NCI-H1436 treated with DMSO at 0.1 percent for 48 hours (cell line): Measurements from ENCODE around the gene ZNF80.

Experiments
- DNase-seq: peaks from one replicate; lab custom pipeline; 2025; lab: John Stamatoyannopoulos, UW

Gene ZNF80

DNA sequence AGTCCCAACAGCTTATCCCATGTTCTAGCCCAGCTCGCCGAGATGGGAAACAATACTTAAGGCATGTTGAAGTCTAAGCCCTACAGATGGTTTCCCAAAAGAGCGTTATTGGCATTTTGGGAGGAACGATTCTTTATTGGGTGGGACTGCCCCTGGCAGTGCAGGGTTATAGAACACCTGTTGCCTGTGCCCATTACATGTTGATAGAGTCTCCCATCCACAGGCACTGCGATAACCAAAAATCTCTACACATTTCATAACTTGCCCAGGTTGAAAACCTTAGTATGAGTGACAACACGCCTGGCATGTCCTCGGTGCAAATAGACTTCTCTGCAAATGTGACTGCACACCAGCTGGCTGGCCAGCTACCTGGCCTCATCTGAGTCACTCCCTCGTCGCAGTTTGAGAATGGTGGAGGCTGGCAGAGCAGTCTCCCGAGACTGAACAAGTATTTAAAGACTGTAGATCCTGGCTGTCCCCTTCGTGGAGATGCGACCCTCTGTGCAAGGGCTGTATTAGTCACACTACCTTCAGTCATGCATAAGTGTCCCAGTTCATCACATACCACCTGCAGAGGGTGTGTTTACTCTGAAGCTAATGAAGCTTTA, 18.7 kb downstream of the ZNF80 start:
- DNase-seq = no peak

DNA sequence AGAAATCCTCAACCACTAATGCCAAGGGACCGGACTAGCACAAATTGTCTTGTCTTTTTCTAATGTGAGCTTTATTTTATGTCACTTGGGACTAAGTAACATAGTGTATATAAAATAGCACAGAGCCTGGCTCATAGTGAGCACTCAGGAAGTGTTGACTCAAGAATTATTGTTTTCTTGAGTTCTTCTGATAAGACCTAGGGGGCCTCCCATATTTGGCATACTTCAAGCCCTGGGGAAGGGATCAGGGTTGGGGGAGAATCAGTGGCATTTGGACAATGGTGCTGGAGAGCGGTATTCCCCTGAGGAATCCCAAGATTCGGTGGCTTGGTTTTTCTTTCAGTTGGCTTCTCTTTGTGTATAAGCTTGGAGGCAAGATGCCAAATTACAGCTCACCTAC, 19.4 kb downstream of the ZNF80 start:
- no peak for DNase-seq

DNA sequence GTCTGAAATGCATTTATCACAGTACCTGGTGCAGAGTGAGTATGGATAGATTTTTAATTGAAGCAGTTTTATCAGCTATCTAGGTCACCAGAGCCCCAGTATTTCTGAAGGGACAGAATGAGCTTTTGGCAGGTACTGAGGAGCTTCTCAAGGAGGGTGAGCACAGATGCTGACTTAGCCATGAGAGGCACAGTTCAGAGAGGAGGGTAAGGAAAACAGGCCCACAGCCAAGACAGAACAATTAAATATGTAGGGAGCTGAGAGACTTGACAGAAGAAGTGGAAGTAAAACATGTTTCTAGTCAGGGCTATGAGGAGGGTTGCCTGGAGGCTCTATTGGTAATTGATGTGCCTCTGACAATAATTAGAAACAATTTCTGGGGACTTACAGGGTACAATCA, 20.1 kb downstream of the ZNF80 start:
- peak; percentile 38 for DNase-seq

GRCh38 chr3:114216186-114216970, 21.0 kb downstream of the ZNF80 start:
- no peak for DNase-seq

DNA sequence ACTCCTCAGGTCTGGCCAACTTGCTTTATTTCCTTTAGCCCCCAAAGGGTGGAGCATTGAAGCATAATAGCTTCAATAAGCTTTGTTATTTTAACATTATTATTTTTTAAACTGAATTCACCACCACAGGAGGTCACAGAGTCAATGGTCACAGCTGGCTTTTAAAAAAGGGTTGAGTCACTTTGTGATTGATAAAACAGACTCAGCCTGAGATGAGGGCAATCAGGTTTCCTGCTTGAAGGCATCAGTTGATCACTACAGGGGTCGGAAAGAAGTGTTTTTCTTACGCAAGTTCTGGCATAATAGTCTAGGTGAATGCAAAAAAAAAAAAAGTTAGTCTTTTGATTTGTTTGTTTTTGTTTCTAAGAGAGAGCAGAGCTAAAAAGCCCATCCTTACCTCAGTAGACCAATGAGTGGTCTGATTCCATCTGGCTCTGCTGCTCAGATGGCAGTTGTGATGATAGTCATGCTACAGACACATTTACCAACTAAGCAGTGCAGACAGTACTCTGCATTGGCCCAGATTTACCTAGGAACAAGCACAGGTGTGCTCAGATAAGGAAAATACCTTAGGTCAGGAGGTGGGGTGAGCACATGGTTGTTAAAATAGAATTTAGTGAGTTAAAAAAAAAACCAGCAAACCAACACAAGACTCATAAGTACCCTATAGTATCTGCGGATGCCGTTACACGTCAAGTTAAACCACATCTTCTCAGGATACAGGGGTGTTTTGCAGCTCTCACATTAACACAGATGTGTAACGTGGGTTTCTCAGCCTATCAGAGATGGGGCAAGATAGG, 22.6 kb downstream of the ZNF80 start:
- no peak for DNase-seq

DNA sequence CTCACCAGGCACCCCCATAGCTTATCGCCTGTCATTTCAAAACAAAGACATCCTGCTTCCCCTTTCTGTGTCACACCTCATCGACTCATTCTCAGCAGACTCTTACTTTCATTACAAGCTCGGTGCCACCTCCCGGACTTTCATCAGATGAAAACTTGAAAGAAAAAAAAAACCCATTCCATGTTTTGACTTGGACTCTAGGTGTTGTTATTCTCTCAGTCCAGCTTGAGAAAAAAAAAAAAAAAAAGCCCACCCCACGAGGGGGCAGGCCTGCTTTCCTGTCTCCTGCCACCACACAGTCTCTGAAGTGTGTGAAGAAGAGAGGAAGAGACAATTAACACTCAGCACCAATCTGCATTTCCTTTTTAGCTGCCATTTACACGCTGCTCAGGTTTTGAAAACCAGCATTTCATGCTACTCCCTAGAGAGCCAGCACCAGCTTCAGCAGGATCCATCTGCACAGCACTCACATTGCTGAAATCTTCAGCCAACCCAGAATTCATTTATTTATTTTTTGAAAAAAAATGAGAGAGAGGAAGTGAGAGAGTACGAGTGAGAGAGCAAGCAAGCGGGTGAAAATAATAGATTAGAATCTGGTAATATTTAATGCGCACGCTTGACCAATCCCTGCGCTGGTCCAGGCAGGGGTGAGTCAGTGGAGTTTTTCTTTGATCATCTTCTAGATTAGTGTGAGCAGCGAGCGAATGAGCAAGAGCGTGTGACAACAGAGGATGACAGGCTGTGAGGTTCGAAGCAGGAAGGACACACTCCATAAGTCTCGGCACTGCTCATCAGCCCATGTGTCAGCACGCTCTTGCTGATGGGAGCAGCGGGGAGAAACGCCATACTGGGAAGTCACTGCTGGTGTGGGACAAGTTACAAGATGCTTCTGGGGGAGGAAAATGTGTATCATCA, 23.5 kb downstream of the ZNF80 start:
- DNase-seq = peak; percentile 22

- DNase-seq = no peak
Observed at GRCh38 chr3:114213292-114213626, 24.1 kb downstream of the ZNF80 start.

- no peak for DNase-seq
Observed at GRCh38 chr3:114212646-114213045, 24.7 kb downstream of the ZNF80 start.

DNA sequence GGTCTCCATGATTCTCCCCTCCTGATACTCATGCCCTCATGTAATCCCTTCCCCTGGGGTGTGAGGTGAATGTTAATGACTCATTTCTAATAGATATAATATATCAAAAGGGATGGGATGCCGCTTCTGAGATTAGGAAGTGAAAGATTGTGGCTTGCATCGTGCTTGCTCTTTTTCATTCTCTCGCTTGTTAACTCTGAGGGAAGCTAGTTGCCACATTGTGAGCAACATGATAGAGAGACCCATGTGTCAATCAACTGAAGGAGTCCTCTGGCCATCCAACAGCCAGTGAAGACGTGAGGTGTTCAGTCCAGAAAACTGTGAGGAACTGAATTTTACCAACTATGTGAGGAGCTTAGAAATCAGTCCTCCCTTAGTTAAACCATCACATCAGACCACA, 29.6 kb downstream of the ZNF80 start:
- DNase-seq = no peak

DNA sequence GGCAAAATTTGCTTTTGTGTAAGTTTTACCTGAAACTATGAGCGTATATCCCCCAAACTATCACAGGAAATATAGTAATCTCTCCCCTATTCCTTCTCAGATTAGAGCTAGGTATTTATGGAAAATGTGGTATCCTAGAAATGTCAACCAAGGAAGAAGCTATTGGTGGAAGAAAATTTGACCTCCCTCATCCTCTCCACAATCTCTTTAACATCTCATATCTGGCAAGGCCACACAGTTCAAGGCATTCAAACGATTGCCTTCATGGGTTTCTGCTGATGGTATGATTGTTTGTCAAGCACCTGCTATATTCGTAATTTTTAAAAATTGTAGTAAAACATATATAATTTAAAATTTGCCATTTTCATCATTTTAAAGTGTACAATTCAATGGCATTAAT, 31.0 kb downstream of the ZNF80 start:
- DNase-seq = no peak

DNA sequence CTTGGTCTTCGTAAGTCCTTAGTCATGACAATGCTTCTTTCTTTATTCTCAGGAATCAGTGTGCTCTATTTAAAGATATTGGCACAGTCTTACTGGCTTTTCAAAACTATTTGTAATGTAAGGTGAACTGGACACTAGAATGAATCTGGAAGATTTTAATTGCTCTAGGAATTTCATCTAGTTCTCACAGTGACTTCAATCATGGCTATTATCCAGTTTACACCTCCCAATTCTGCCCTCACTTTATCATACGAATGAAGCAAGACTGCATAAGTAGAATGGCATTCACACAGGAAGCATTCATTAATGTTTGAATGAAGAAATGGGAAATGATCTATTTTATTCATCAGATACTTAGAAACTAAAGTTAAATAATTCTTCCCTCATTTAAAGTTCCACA, 31.8 kb downstream of the ZNF80 start:
- no peak for DNase-seq

GRCh38 chr3:114194750-114195149, 42.6 kb downstream of the ZNF80 start:
- DNase-seq = no peak

GRCh38 chr3:114192136-114192535, 45.2 kb downstream of the ZNF80 start:
- no peak for DNase-seq

GRCh38 chr3:114186501-114186900, 50.9 kb downstream of the ZNF80 start:
- no peak for DNase-seq
